Measurements from ENCODE around the gene DFFA. TPM values are rescaled to one million over a fixed set of nuclear protein-coding genes. Genes with fewer than 3 reads are reported as not detected.

The DFFA gene
- total and polyA plus RNA-seq, 4 donors: 10.6 to 20.0 (median 14.3) TPM

DNA sequence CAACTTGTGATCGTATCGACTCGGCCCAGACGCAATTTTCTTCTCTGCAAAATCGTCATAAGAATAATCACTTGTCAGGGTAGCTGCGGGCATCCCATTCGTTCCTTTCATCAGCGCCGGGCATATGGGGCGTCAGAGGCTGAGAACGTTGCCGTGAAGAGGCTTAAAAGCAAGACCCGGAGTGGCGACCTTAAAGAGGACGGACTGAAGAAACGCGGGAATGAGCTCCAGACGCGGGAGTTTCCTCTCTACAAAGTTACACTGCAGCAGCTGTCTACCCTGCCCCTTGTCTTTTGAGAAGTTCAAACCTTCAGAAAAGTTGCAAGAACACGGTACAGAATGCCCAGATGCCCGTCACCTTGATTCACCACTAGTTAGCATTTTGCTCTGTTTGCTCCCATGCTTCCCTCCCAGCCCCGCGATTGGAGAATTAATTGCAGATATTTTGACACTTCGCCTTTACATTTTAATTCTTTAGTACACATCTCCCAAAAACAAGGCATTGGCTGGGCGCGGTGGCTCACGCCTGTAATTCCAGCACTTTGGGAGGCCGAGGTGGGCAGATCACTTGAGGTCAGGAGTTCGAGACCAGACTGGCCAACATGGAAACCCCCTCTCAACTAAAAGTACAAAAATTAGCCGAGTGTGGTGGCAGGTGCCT lies 41.1 kb downstream of the DFFA start:
- 25% methylated on average over 30 of the region's 30 CpGs for WGBS
- no peaks in the 10 kb centered on the region for H3K27me3 ChIP-seq (ENCODE audit: control insufficient read depth in 4 of 4, insufficient read depth in 4 of 4, low read length in 3 of 4)
- no peak for DNase-seq (ENCODE audit: low spot score)
- peak overlapping the region; percentile 8 to 39 for H3K9ac ChIP-seq (ENCODE audit: low read depth in 1 of 2, low read length in 2 of 2)
- no peak overlapping the region for H3K27ac ChIP-seq (ENCODE audit: low read depth in 1 of 2, low read length in 2 of 2)
- H3K4me3 ChIP-seq (ENCODE audit: low read depth in 1 of 3, low read length in 3 of 3): peak overlapping the region; percentile 65 to 90 (median 82)
- H3K4me1 ChIP-seq (ENCODE audit: control insufficient read depth in 4 of 4, insufficient read depth in 4 of 4, low read length in 3 of 4): peaks cover 2 to 22% (median 13%) of the 10 kb centered on the region in 4 donors
- no peaks in the 10 kb centered on the region for H3K9me3 ChIP-seq (ENCODE audit: control insufficient read depth in 4 of 4, low read length in 3 of 4)
- peaks cover 0 to 2% (median under 1%) of the 10 kb centered on the region in 4 donors for H3K36me3 ChIP-seq (ENCODE audit: control insufficient read depth in 4 of 4, insufficient read depth in 3 of 4, low read depth in 1 of 4, low read length in 3 of 4)
- TF ChIP-seq HNF4A (conservative IDR thresholded peaks at IDR 0.05) (peak in 1 of 2 donors; percentile 1), GABPA (IDR thresholded peaks at IDR 0.05 in 1 of 2, conservative IDR thresholded peaks at IDR 0.05 in 1 of 2) (no peak)

DNA sequence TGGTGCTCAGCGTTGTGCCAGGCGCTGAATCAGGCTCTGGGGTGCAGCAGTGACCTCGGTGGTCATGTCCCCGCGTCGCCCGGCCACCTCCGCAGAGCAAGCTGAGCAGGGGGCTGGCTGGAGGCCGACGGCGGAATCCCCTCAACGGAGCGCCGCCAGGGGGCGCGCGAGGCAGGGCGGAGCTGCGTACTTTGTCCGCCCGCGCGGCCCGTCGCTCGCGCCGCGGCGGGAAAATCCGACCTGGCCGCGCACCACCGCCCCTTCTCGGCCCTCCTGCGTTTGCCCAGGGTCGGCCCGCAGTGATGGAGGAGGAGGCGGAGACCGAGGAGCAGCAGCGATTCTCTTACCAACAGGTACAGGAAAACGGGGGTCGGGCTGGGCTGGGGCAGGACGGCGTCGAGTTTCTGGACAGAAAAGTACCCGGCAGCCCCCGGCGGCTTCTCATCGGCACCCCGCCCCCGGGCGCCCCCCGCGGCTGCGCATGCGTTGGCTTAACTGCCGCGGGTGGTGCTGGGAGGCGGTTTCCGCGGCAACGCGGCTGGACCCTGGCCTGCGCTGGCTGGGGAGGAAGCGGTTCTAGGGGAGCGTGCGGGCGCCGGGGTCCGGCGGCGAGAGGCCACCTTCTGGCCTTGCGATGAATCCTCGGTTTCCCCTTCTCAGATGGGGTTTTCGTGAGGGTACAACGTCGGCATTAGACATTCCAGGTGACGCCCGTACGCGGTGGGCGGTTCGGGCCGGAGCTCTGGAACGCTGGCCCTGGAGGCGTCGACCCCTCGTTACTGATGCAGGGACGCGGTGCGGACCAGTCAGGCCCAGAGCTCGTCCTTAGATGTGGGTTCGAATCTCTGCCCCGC lies 41.9 kb downstream of the DFFA start, which contains the start of gene CENPS:
Gene CENPS, plus strand, starts transcription at position 218 of the 854 bp plus-strand sequence. Its CDS starts 85 bp downstream, at position 303.
- H3K4me1 ChIP-seq (ENCODE audit: control insufficient read depth in 4 of 4, insufficient read depth in 4 of 4, low read length in 3 of 4): peaks cover 2 to 22% (median 13%) of the 10 kb centered on the region in 4 donors
- H3K9me3 ChIP-seq (ENCODE audit: control insufficient read depth in 4 of 4, low read length in 3 of 4): no peaks in the 10 kb centered on the region
- H3K36me3 ChIP-seq (ENCODE audit: control insufficient read depth in 4 of 4, insufficient read depth in 3 of 4, low read depth in 1 of 4, low read length in 3 of 4): peaks cover 0 to 2% (median under 1%) of the 10 kb centered on the region in 4 donors
- peak within 1 kb of the TSS; percentile 65 to 90 (median 82) for H3K4me3 ChIP-seq (ENCODE audit: low read depth in 1 of 3, low read length in 3 of 3)
- peak within 1 kb of the TSS; percentile 32 to 39 for H3K9ac ChIP-seq (ENCODE audit: low read depth in 1 of 2, low read length in 2 of 2)
- WGBS: under 1% methylated on average over 95 of the region's 95 CpGs
- no peak within 1 kb of the TSS for H3K27ac ChIP-seq (ENCODE audit: low read depth in 1 of 2, low read length in 2 of 2)
- peak; percentile 90 for DNase-seq (ENCODE audit: low spot score)
- no peaks in the 10 kb centered on the region for H3K27me3 ChIP-seq (ENCODE audit: control insufficient read depth in 4 of 4, insufficient read depth in 4 of 4, low read length in 3 of 4)
- TF ChIP-seq FOXA2 (IDR thresholded peaks at IDR 0.05) (no peak), JUND (IDR thresholded peaks at IDR 0.05) (no peak), SP1 (IDR thresholded peaks at IDR 0.05) (no peak), GABPA (IDR thresholded peaks at IDR 0.05 in 1 of 2, conservative IDR thresholded peaks at IDR 0.05 in 1 of 2) (no peak), RXRA (IDR thresholded peaks at IDR 0.05) (no peak), HNF4A (conservative IDR thresholded peaks at IDR 0.05) (peak in 1 of 2 donors; percentile 15), RAD21 (IDR thresholded peaks at IDR 0.05) (peak; percentile 60 to 72)
- TF ChIP-seq, protein P1, sequence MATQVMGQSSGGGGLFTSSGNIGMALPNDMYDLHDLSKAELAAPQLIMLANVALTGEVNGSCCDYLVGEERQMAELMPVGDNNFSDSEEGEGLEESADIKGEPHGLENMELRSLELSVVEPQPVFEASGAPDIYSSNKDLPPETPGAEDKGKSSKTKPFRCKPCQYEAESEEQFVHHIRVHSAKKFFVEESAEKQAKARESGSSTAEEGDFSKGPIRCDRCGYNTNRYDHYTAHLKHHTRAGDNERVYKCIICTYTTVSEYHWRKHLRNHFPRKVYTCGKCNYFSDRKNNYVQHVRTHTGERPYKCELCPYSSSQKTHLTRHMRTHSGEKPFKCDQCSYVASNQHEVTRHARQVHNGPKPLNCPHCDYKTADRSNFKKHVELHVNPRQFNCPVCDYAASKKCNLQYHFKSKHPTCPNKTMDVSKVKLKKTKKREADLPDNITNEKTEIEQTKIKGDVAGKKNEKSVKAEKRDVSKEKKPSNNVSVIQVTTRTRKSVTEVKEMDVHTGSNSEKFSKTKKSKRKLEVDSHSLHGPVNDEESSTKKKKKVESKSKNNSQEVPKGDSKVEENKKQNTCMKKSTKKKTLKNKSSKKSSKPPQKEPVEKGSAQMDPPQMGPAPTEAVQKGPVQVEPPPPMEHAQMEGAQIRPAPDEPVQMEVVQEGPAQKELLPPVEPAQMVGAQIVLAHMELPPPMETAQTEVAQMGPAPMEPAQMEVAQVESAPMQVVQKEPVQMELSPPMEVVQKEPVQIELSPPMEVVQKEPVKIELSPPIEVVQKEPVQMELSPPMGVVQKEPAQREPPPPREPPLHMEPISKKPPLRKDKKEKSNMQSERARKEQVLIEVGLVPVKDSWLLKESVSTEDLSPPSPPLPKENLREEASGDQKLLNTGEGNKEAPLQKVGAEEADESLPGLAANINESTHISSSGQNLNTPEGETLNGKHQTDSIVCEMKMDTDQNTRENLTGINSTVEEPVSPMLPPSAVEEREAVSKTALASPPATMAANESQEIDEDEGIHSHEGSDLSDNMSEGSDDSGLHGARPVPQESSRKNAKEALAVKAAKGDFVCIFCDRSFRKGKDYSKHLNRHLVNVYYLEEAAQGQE (IDR thresholded peaks at IDR 0.05): peak; percentile 9
- TF ChIP-seq, protein P2, sequence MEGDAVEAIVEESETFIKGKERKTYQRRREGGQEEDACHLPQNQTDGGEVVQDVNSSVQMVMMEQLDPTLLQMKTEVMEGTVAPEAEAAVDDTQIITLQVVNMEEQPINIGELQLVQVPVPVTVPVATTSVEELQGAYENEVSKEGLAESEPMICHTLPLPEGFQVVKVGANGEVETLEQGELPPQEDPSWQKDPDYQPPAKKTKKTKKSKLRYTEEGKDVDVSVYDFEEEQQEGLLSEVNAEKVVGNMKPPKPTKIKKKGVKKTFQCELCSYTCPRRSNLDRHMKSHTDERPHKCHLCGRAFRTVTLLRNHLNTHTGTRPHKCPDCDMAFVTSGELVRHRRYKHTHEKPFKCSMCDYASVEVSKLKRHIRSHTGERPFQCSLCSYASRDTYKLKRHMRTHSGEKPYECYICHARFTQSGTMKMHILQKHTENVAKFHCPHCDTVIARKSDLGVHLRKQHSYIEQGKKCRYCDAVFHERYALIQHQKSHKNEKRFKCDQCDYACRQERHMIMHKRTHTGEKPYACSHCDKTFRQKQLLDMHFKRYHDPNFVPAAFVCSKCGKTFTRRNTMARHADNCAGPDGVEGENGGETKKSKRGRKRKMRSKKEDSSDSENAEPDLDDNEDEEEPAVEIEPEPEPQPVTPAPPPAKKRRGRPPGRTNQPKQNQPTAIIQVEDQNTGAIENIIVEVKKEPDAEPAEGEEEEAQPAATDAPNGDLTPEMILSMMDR (IDR thresholded peaks at IDR 0.05; ENCODE audit: low read depth, low read length, missing input control): peak; percentile 96
